Measurements from ENCODE around the gene NBPF11.
"Not testable (repeated sequence)": the region's sequence is repeated elsewhere in the genome, so short reads cannot be mapped to it uniquely, and the experiment has no call there.

NBPF11 gene, protein sequence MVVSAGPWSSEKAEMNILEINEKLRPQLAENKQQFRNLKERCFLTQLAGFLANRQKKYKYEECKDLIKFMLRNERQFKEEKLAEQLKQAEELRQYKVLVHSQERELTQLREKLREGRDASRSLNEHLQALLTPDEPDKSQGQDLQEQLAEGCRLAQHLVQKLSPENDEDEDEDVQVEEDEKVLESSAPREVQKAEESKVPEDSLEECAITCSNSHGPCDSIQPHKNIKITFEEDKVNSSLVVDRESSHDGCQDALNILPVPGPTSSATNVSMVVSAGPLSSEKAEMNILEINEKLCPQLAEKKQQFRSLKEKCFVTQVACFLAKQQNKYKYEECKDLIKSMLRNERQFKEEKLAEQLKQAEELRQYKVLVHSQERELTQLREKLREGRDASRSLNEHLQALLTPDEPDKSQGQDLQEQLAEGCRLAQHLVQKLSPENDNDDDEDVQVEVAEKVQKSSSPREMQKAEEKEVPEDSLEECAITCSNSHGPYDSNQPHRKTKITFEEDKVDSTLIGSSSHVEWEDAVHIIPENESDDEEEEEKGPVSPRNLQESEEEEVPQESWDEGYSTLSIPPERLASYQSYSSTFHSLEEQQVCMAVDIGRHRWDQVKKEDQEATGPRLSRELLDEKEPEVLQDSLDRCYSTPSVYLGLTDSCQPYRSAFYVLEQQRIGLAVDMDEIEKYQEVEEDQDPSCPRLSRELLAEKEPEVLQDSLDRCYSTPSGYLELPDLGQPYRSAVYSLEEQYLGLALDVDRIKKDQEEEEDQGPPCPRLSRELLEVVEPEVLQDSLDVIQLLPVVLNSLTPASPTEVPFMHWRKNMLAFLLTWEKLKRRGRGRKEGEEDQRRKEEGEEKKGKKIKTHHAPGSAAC

DNA sequence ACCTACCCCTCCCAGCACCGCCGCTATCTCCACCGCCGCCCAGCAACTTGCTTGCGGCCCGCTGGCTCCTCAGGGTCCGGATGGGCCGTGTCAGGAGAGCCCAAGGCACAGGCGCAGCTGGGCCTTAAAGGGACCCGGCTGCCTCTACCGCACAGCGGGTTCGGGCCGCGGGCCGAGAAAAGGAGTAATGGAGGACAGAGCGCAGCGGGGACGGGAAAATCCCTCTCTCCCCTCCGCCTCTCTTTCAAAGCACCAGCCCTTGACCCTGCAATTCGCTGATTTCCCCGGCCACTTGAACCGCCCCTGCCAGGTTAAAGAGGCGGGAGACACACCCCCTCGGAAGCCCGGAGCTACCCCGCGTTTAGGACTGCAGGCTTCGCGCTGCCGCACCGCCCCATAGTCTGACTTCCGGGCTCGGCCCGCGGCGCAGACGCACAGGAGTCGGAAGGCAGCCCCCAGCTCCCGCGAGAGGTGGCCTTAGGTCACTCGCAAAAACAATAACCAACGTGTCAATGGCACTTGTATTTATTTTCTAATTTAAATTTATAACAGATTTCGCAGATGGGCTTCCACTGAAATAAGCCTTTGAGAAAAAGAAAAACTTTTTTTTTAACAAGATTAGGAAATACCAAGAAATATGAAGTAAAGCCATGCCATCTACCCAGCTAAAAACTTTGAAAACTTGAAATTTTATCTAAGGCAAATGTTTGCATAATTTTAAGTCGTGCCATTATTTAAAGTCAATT, at the start of gene NBPF11:
TSS of gene NBPF11 (minus strand) at position 371 of the 746 bp plus-strand sequence. CDS start 25,278 bp downstream, outside the sequence.
- H3K27ac ChIP-seq = peak within 1 kb of the TSS in 20 of 21 experiments; percentile 24 to 83 (median 74)

DNA sequence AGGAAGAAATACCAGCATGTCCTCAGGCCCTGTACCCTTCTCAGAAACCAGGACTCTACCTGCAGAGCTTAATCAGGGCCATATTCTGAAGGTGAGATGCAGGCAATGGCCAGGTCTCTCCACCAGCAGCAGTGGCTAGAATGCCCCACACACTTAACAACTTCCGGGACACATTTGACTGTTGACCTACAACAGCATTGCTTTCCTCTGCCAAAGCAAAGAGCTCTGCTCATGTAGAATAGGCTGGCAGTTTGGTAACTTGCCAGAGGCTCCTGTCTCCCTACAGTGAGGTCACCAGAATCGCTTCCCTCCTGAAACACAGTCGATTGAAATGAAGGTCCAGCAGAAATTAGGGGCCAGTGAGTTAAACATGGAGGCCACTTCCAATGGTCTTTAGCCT, 45.3 kb upstream of the NBPF11 start:
- H3K27ac ChIP-seq, H3K4me3 ChIP-seq: not testable (repeated sequence)

More for the DNA sequence above, at the start of gene NBPF11:
- H3K4me3 ChIP-seq = peak within 1 kb of the TSS; percentile 45 to 77 (median 65)

GRCh38 chr1:148196949-148197348, 44.9 kb upstream of the NBPF11 start:
- H3K27ac ChIP-seq, H3K4me3 ChIP-seq: not testable (repeated sequence)

GRCh38 chr1:148195115-148195514, 43.0 kb upstream of the NBPF11 start:
- not testable (repeated sequence) for H3K4me3 ChIP-seq, H3K27ac ChIP-seq

DNA sequence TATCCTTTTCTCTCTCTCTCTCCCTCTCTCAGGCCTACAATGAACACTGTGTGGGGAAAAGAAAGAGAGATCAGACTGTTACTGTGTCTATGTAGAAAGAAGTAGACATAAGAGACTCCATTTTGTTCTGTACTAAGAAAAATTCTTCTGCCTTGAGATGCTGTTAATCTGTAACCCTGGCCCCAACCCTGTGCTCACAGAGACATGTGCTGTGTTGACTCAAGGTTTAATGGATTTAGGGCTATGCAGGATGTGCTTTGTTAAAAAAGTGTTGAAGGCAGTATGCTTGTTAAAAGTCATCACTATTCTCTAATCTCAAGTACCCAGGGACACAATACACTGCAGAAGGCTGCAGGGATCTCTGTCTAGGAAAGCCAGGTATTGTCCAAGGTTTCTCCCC, 36.7 kb upstream of the NBPF11 start:
- not testable (repeated sequence) for H3K27ac ChIP-seq, H3K4me3 ChIP-seq

GRCh38 chr1:148178682-148179081, 26.6 kb upstream of the NBPF11 start:
- H3K4me3 ChIP-seq, H3K27ac ChIP-seq: not testable (repeated sequence)

GRCh38 chr1:148175414-148175813, 23.3 kb upstream of the NBPF11 start:
- H3K4me3 ChIP-seq = not testable (repeated sequence)

DNA sequence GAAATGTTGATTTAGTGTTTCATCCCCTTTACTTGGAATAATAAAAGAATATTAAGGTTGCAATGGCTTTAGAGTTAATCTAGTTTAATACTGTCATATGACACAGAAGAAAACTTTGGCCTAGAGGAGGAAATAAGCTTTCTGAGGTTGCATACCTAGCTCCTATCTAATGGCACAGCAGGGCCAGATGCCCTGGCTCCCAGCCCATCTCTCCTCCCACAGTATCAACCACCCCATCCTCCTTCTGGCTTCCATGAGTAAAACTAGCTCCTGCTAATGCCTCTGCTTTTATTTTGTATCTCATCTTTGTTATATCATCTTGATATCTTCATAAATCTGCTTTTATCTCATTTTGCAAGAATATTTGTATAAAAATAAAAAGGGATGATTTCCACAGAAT, 19.9 kb upstream of the NBPF11 start:
- H3K4me3 ChIP-seq, H3K27ac ChIP-seq: not testable (repeated sequence)

More at GRCh38 chr1:148175414-148175813, 23.3 kb upstream of the NBPF11 start:
- H3K27ac ChIP-seq = not testable (repeated sequence)

DNA sequence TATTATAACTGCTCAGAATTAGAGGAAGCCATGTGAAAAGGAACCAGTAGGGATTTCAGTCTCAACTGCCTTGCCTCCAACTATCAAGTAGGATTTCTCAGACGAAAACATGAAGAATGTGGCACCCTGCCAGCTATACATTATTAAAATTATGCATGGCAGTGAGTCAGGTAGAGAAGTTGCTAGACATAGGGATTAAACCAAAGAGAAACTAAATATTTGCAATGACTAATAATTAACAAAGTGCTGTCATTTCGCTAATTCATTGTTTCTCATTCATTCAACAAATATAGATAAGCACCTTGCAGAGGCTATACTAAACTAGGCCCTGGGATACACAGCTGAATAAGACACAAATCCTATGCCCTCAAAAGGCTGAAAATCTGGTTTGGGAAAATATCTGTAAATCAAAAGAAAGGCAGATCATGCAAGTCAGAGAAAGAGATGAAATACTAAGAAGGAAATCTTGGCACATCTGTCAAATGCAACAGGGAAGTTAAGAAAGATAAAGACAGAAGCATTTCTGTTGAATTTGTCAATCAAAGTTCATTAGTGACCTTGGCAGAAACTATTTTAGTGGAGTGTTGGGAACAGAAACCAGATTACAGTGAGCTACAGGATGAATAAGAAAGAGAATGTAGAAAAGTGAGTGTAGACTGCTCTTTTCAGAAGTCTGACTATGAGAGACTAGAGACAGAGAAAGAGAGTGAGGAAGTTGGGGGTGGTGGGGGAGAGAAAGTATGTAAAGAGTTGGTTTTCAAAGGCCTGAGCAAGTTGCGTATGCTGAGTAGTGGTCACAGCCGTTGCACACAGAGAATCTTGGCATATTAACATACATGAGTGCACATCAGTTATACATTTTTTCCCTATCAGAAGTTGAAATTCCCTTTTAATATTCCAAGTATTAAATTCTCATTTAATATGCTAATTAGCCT, 14.7 kb upstream of the NBPF11 start:
- Histone ChIP-seq H3K4me3 (no peak overlapping the region), H3K27ac (no peak overlapping the region)

GRCh38 chr1:148162363-148162762, 10.3 kb upstream of the NBPF11 start:
- H3K4me3 ChIP-seq = no peak overlapping the region
- no peak overlapping the region for H3K27ac ChIP-seq

DNA sequence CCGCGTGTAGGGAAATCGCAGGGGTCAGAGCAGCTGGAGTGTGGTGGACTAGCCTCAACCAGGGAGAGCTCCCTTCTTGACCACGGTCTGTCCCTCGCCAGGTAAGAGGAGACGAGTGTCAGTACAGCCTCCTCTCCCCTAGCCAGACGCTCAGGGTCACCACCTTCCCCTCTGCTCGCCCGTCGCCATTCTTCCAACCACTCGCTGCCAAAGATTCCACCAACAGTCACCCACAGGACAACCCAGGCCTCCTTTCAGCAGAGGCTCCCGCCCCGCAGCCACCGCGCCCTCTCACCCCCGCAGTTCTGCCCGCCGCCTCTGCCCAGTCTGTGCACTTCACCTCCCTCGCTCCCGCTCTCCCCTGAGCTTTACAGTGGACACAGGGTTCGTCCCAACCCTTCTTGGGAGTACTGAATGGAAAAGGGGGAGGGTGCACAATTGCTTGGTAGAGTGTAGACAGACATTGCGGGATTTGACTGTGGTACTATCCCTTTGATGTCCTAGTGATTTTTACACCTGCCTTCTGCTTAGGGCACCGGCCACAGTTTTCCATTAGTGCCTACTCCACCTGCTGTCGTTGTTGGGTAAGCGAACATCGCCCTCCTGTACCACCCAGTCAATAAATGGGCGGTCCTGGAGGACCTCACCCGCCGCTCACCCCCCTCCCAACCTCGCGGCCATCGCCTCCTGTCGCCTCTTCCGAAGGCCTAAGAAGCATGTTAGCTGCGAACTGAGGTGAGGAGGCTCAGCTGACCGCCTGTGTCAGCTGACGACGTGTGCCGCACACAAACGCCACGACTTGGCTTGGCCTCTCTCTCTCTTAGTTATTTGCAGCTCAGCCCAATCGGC, 9.2 kb upstream of the NBPF11 start:
- H3K4me3 ChIP-seq = no peak overlapping the region

DNA sequence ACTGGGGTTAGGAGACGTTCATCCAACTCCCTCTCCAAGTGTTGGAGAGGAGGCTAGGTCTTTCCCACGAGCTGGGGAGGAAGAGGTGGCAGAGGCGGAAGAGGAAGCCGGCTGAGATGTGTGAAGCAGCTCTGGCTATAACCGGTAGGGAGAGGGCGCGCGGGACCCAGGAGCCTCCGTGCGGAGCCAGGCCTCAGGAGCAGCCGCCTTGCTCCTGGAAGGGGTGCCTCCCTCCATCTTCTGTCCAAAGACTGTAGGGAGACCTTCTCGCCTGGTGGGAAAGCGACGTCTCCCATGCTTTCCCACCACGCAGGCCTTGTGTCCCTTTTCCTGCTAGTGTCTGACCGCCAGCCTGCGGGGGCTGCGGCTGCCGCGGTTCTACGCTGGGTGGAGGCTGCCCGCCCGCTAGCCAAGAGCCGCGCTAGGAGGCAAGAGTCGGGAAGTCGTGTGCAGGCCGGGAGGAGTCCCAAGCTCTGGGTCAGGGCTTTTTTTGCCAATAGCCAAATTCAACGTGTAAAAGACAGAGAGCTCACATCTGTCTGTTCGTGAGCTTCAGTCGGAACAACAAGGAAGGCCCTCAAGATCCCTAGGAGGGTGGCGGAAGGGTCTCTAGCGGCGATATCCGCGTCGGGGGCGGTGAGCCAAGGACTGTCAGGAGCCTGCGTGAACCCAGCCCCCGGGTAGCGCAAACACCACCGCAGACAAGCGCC, 8.4 kb upstream of the NBPF11 start:
- H3K4me3 ChIP-seq = no peak overlapping the region
- no peak overlapping the region for H3K27ac ChIP-seq

More for the DNA sequence above, 9.2 kb upstream of the NBPF11 start:
- no peak overlapping the region for H3K27ac ChIP-seq

DNA sequence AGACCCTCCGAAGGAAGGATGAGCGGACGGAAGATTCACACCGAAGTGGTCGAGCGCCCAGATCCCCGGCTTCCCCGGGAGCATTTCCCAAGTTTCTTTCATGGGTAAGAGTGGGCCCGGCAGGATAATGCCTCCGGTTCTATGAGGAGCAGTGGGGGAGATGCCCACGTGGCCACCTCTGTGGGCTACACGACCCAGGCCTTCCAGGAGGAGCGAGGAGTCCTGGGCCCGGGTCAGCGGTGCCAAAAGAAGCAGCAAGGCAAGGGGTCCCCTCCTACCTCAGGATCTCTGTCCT, 7.9 kb upstream of the NBPF11 start:
- H3K27ac ChIP-seq = no peak overlapping the region
- no peak overlapping the region for H3K4me3 ChIP-seq

GRCh38 chr1:148158341-148159003, 6.4 kb upstream of the NBPF11 start:
- Histone ChIP-seq H3K27ac (no peak overlapping the region), H3K4me3 (no peak overlapping the region)

DNA sequence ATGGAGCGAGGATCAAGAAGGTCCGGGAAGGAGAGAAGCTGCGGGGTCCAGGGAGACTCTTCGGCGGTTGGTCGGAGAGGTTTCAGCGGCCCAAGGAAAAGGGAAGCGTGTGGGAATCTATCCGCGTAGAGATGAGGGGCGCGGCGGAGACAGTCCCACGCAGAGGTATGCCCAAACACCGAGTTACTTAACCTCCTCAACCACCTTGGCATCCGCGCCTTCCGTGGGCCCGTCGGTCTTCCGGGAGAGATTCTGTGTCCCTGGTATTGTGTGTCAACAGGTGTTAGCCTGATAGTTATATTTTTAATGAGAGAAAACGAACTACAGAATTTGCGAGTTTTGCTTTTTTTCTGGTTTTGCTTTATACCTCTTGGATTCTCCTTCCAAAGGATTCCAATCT, 5.7 kb upstream of the NBPF11 start:
- H3K4me3 ChIP-seq, H3K27ac ChIP-seq: not testable (repeated sequence)

DNA sequence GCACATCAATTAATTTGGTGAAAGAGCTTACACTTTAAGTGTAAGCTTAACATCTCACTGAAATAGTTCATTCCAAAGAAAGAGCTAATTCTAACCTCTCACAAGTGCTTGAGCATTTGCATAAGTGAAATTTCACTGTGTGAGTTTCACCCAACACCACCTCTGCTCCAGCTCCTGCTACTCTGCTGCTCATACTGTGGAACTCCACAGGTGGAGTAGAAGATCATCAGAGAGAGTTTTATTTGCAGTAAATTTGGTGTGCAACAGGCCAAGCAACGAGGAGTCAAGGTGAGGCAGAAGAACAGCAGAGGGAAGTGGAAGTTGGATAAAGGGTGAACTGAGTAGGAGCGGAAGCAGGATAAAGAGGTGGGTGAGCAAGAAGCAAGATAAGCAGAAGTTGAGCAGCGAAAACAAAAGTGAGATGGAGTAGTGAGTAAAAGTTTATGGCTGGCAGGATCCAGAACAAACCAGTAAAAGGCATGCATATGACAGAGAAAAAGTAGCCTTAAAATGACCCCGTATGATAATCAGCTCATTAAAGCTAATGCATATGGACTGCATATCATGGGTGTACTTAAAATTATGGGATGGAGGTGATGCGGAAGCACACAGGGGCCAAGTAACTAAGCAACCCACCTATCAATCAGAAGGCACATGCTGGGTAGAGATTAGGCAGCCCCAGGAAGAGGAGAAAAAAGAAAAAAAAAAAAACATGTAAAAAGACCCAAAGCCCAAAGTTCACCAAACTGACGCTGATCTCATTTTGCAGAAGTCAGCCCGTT, 3.6 kb upstream of the NBPF11 start:
- not testable (repeated sequence) for H3K27ac ChIP-seq, H3K4me3 ChIP-seq
